Spleen (tissue), 11 donors: ENCODE data around the gene TFPT. TPM values are rescaled to one million over a fixed set of nuclear protein-coding genes. Genes with fewer than 3 reads are reported as not detected.

ENCODE experiments used
- DNase-seq: peaks from one replicate; pipeline ENCODE4 v3.0.0-alpha.2; 2020
- H3K27ac ChIP-seq, 8 donors: fragments of 200-600 bp; sonication (generic) in 7 of 8; 1 replicate in 4 of 8; 2 replicates in 4 of 8; pipeline versions ENCODE4 v1.5.0 to v1.8.0; 2016 to 2021; ENCODE audit warnings: inconsistent platforms in 4 of 8, mild to moderate bottlenecking in 4 of 8, moderate library complexity in 1 of 8
- H3K27me3 ChIP-seq, 7 donors: fragments of 200-600 bp; sonication (generic) in 6 of 7; replicated peaks in 1 of 7; 1 replicate in 4 of 7; 2 replicates in 3 of 7; pipeline versions ENCODE4 v1.5.0 to v1.8.0; 2016 to 2021; ENCODE audit warnings: inconsistent platforms in 3 of 7, mild to moderate bottlenecking in 1 of 7
- H3K36me3 ChIP-seq, 6 donors: fragments of 200-600 bp; sonication (generic) in 5 of 6; 1 replicate in 4 of 6; 2 replicates in 2 of 6; pipeline versions ENCODE4 v1.5.0 to v1.8.0; 2016 to 2021; ENCODE audit warnings: inconsistent platforms in 2 of 6
- H3K4me1 ChIP-seq, 6 donors: fragments of 200-600 bp; sonication (generic) in 5 of 6; 1 replicate in 3 of 6; 2 replicates in 3 of 6; pipeline versions ENCODE4 v1.5.0 to v1.8.0; 2016 to 2021; ENCODE audit warnings: inconsistent platforms in 3 of 6
- H3K4me3 ChIP-seq, 8 donors: fragments of 200-600 bp; sonication (generic) in 7 of 8; 1 replicate in 4 of 8; 2 replicates in 4 of 8; pipeline versions ENCODE4 v1.5.0 to v1.8.0; 2016 to 2021; ENCODE audit warnings: inconsistent platforms in 4 of 8, mild to moderate bottlenecking in 4 of 8, moderate library complexity in 2 of 8
- H3K9me3 ChIP-seq, 8 donors: fragments of 200-600 bp; sonication (generic) in 7 of 8; 1 replicate in 4 of 8; 2 replicates in 4 of 8; pipeline versions ENCODE4 v1.5.0 to v1.8.0; 2016 to 2021; ENCODE audit warnings: inconsistent platforms in 4 of 8
- POLR2A ChIP-seq, 3 donors: fragments of 450-650 bp; IDR thresholded peaks; one replicate each; pipeline ENCODE4 v1.5.1; 2017; ENCODE audit warnings: antibody characterized with exemption in 3 of 3, mild to moderate bottlenecking in 1 of 3
- POLR2AphosphoS5 ChIP-seq, 3 donors: sonication (generic); formaldehyde crosslinking; IDR thresholded peaks; one replicate each; pipeline ENCODE4 v1.5.1; 2017; ENCODE audit warnings: antibody characterized with exemption in 3 of 3
- WGBS, 5 donors: extraction: QIAGEN DNeasy Blood & Tissue Kit in 3 of 5; methylation state at CpG; one replicate each; pipeline versions ENCODE4 v1.1.5 to v1.1.7; 2013 to 2018; 5-methylcytosine and 5-hydroxymethylcytosine counted together
- intact Hi-C: fragments of 100-400 bp; cut with DNase I; formaldehyde crosslinking; loops from one replicate; pipeline ENCODE4 v1.15.0; 2023; ENCODE audit warnings: low total_unique reads
- polyA plus RNA-seq, 3 donors: library from polyadenylated mRNA; stranded (reverse); fragments of 200-250 nt; gene quantifications; one replicate each; pipeline ENCODE4 v1.2.1, GENCODE V29; 2013
- total RNA-seq, 7 donors: library from RNA; depleted of rRNA in 3 of 7; stranded (reverse); fragments of >200 nt in 3 of 7; fragmentation: NEBNext Ultra II Directional in 4 of 7; extraction: Animal tissue kit (Norgen Biotek cat#: 25700) in 4 of 7; gene quantifications; one replicate each; pipeline versions ENCODE4 v1.1.0 to v1.2.1, GENCODE V29; 2016 to 2021
- TF ChIP-seq, protein P1 (sequence below), 11 experiments: fragments of 200-600 bp in 7 of 11; fragments of 450-650 bp in 4 of 11; sonication (generic) in 4 of 11; IDR thresholded peaks in 8 of 11; conservative IDR thresholded peaks in 3 of 11; 1 replicate in 7 of 11; 2 replicates in 4 of 11; pipeline versions ENCODE4 v1.4.0 to v1.8.0; 2016 to 2021; ENCODE audit warnings: antibody characterized with exemption in 11 of 11, inconsistent platforms in 4 of 11, mild to moderate bottlenecking in 1 of 11
- donor health status: healthy with polysubstance abuse.
- donor health status: DM: no; HTN: no; CAD: no; lungs with moderate emphysema.
- donor health status: DM: no; HTN: no; CAD: no.
- donor health status: Bipolar disorder and iron deficiency.
- donor health status: healthy.
- donor health status: DM: no; HTN: no; CAD: no.
- donor health status: DM: yes; HTN: yes; CAD: no.

Gene TFPT
- total and polyA plus RNA-seq, 10 donors, result 16.5 to 36.5 (median 21.8) TPM

DNA sequence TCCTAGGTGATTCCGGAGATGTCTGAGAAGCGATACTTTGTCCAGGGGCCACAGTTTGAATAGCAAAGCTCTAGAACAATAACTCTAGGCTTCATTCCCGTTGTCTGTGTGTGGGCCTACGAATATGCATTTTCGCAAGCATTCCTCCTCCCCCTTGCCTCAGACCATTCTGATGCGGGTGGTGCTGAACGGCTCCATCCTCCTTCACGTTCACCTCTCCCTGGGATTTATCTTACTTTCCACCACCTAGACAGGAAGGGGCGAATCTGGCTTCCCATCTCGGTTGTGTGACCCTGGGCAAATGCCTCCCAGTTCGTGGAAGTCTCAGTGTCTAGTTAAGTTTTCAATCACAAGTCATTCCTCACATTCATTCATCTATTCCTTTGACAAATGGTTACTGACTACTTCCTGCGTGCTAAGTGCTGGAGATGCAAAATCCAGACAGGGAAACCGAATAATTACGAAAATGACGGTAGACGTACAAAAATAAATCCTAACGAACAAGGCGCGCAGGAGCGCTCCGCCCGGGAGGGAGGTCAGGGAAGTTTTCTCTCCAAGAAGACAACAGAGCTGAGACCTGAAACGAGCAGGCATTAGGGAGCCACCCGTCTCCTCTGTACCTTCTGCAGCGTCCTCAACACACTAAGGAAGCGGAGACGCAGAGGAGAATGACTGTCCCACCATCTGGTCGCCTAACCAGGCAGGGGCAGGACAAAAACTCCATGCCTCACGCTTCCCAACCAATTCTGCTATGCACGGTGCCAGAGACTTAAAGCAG is 20.8 kb upstream of the TFPT start:
- H3K4me1 ChIP-seq, result peaks cover 24 to 47% (median 45%) of the 10 kb centered on the region in 6 donors
- H3K27ac ChIP-seq, result peak overlapping the region in 7 of 8 donors; percentile 62 to 98 (median 82)
- peak overlapping the region; percentile 14 to 97 (median 48) for H3K4me3 ChIP-seq
- H3K36me3 ChIP-seq, result peaks cover 0 to 47% (median 19%) of the 10 kb centered on the region in 6 donors
- H3K27me3 ChIP-seq, result no peaks in the 10 kb centered on the region
- WGBS, 5 donors, result 6 to 7% (median 7%) methylated on average over 28 to 30 of the region's 30 CpGs
- intact Hi-C loops, result no loop called here
- TF ChIP-seq POLR2A (IDR thresholded peaks at IDR 0.05), result no peak
- TF ChIP-seq, protein P1, sequence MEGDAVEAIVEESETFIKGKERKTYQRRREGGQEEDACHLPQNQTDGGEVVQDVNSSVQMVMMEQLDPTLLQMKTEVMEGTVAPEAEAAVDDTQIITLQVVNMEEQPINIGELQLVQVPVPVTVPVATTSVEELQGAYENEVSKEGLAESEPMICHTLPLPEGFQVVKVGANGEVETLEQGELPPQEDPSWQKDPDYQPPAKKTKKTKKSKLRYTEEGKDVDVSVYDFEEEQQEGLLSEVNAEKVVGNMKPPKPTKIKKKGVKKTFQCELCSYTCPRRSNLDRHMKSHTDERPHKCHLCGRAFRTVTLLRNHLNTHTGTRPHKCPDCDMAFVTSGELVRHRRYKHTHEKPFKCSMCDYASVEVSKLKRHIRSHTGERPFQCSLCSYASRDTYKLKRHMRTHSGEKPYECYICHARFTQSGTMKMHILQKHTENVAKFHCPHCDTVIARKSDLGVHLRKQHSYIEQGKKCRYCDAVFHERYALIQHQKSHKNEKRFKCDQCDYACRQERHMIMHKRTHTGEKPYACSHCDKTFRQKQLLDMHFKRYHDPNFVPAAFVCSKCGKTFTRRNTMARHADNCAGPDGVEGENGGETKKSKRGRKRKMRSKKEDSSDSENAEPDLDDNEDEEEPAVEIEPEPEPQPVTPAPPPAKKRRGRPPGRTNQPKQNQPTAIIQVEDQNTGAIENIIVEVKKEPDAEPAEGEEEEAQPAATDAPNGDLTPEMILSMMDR (IDR thresholded peaks at IDR 0.05 in 8 of 11, conservative IDR thresholded peaks at IDR 0.05 in 3 of 11), result no peak
- TF ChIP-seq POLR2AphosphoS5 (IDR thresholded peaks at IDR 0.05), result no peak
- no peak for DNase-seq
- H3K9me3 ChIP-seq, result no peaks in the 10 kb centered on the region

DNA sequence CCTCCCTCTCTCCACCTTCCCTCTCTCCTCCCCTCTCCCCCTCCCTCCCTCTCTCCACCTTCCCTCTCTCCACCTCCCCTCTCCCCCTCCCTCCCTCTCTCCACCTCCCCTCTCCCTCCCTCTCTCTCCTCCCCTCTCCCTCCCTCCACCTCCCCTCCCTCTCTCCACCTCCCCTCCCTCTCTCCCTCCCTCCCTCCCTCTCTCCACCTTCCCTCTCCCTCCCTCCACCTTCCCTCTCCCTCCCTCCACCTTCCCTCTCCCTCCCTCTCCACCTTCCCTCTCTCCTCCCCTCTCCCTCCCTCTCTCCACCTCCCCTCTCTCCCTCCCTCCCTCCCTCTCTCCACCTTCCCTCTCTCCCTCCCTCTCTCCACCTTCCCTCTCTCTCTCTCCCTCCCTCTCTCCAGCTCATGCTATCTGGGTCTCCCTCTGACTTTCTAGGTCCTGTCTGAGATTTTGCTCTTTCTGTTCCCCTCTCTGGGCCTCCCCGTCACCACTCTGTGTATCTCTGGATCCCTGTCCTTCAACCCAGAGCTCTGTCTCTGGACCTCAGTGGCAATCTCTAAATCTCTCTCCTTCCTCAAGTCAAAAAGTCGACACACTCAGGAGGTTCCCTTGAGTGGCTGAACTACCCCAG is 18.6 kb upstream of the TFPT start:
- no peak for DNase-seq
- WGBS, 5 donors, result 62 to 80% (median 69%) methylated on average over 2 of the region's 2 CpGs

DNA sequence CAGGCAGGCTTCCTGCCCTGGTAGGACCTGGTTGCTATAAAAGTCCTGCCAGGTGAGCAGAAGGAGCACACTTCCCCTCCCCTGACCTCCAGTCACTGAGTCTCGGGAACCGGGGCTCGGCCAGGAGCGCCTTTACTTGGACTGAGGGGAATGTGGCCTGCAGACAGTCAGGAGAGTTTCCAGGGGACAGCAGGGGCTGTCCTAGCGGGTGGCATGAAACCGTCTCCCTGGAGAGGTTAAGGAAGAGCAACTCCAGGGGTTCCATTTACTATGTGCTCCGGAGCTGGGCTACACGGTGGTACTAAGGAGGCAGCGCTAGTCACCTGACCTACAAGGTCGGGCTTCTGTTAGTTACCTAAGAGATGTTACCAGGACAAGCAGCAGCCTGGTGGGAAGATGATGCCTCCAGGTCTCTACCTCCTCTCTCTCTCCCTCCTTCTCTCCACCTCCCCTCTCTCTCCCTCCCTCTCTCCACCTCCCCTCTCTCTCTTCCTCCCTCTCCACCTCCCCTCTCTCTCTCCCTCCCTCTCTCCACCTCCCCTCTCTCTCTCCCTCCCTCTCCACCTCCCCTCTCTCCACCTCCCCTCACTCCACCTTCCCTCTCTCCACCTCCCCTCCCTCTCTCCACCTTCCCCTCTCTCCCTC is 18.0 kb upstream of the TFPT start:
- intact Hi-C loops, result no loop called here
- TF ChIP-seq POLR2A (IDR thresholded peaks at IDR 0.05) (no peak), POLR2AphosphoS5 (IDR thresholded peaks at IDR 0.05) (peak in 1 of 3 donors; percentile 17)
- TF ChIP-seq, protein P1 (IDR thresholded peaks at IDR 0.05 in 8 of 11, conservative IDR thresholded peaks at IDR 0.05 in 3 of 11), result no peak
- Histone ChIP-seq H3K27me3 (no peaks in the 10 kb centered on the region), H3K36me3 (peaks cover 4 to 51% (median 35%) of the 10 kb centered on the region in 6 donors), H3K4me3 (no peak overlapping the region), H3K4me1 (peaks cover 8 to 19% (median 17%) of the 10 kb centered on the region in 6 donors), H3K27ac (no peak overlapping the region), H3K9me3 (no peaks in the 10 kb centered on the region)
- 76 to 87% (median 84%) methylated on average over 10 of the region's 10 CpGs for WGBS, 5 donors
- no peak for DNase-seq

More for the DNA sequence above, 18.6 kb upstream of the TFPT start:
- intact Hi-C loops, result no loop called here
- Histone ChIP-seq H3K27me3 (no peaks in the 10 kb centered on the region), H3K27ac (no peak overlapping the region), H3K36me3 (peaks cover 2 to 49% (median 28%) of the 10 kb centered on the region in 6 donors), H3K4me3 (no peak overlapping the region), H3K4me1 (peaks cover 15 to 25% (median 23%) of the 10 kb centered on the region in 6 donors), H3K9me3 (no peaks in the 10 kb centered on the region)
- TF ChIP-seq, protein P1 (IDR thresholded peaks at IDR 0.05 in 8 of 11, conservative IDR thresholded peaks at IDR 0.05 in 3 of 11), result no peak
- no peak for TF ChIP-seq POLR2AphosphoS5 (IDR thresholded peaks at IDR 0.05)

DNA sequence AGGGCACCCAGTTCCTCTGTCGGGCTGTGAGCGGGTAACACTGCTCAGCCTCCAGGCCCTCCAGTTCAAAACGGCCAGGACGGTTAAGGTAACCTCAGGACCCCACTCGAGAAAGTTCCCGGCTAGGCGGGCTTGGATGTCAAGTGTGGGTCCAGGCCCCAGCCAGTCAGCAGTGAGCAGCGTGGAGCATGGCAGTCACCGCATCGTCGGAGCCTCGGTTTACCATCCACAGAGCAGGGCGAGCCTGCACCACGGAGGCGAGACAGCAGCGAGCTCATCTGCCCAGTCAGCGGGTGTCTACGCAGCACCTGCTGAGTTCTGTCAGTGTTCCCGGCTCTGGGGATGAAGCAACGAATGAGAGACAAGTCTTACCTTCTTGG is 14.2 kb upstream of the TFPT start:
- intact Hi-C loops, result no loop called here

More for the DNA sequence above, 14.2 kb upstream of the TFPT start:
- Histone ChIP-seq H3K27ac (no peak overlapping the region), H3K27me3 (no peaks in the 10 kb centered on the region), H3K9me3 (no peaks in the 10 kb centered on the region), H3K4me1 (no peaks in the 10 kb centered on the region), H3K36me3 (peaks cover 4 to 89% (median 73%) of the 10 kb centered on the region in 6 donors), H3K4me3 (no peak overlapping the region)
- TF ChIP-seq, protein P1 (IDR thresholded peaks at IDR 0.05 in 8 of 11, conservative IDR thresholded peaks at IDR 0.05 in 3 of 11), result no peak
- TF ChIP-seq POLR2AphosphoS5 (IDR thresholded peaks at IDR 0.05), result peak in 1 of 3 donors; percentile 7
- 96 to 98% (median 97%) methylated on average over 13 to 20 of the region's 20 CpGs for WGBS, 5 donors
- no peak for DNase-seq
